K562 (cell line): ENCODE results near the gene NTSR2.

Experiments
- CGGBP1 ChIP-seq: fragments of 250-450 bp; sonication (Bioruptor Pico); IDR thresholded peaks from 2 replicates; pipeline ENCODE4 v1.9.0; 2021; ENCODE audit warnings: mild to moderate bottlenecking
- ZNF445 ChIP-seq: fragments of 250-450 bp; sonication (Bioruptor Pico); IDR thresholded peaks from 2 replicates; pipeline ENCODE4 v1.4.0; 2020; ENCODE audit warnings: low read depth, mild to moderate bottlenecking, moderate library complexity
- ZNF740 ChIP-seq, 3 experiments: fragments of 200-800 bp in 1 of 3; sonication (Bioruptor generic) in 1 of 3; sonication (generic) in 1 of 3; formaldehyde crosslinking in 1 of 3; IDR thresholded peaks; 2 replicates each; pipeline versions ENCODE4 v1.6.1 to v1.8.0; 2016 to 2022; ENCODE audit warnings: mild to moderate bottlenecking in 2 of 3, missing compliant biosample characterization in 2 of 3, missing genetic modification characterization in 2 of 3, missing genetic modification reagents in 1 of 3
- TF ChIP-seq, protein P1 (sequence below): sonication (generic); formaldehyde crosslinking; IDR thresholded peaks from 2 replicates; pipeline ENCODE4 v1.8.0; 2023; ENCODE audit warnings: mild to moderate bottlenecking, missing genetic modification reagents

DNA sequence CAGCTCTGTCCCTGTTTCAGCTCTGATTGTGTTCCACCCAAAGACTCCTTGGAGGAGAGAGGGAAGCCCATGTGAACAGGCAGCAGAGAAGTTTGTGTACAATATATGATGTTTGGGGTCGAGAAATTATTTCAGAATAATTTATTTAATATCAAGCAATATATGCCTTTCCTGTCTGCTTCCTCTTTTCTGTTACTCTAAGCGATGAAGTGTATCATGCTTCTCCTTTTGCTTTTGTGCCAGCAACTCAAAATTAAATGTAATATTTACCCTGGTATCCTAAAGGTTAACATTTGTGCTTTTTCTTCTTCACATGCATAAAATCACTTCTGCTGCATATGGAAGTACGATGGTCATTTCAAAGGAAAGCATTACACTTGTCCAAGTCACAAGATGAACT lies 2.4 kb upstream of the NTSR2 start:
- TF ChIP-seq, protein P1, sequence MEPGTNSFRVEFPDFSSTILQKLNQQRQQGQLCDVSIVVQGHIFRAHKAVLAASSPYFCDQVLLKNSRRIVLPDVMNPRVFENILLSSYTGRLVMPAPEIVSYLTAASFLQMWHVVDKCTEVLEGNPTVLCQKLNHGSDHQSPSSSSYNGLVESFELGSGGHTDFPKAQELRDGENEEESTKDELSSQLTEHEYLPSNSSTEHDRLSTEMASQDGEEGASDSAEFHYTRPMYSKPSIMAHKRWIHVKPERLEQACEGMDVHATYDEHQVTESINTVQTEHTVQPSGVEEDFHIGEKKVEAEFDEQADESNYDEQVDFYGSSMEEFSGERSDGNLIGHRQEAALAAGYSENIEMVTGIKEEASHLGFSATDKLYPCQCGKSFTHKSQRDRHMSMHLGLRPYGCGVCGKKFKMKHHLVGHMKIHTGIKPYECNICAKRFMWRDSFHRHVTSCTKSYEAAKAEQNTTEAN (CRISPR knock-in tag), result no peak
- TF ChIP-seq CGGBP1 (CRISPR knock-in tag) (no peak), ZNF445 (no peak), ZNF740 (CRISPR knock-in tag; IDR thresholded peaks at IDR 0.05) (no peak), ZNF740 (tag; IDR thresholded peaks at IDR 0.05) (no peak)
